HG03108 (cell line): ENCODE measurements around the gene FOSL2.
"Not testable (repeated sequence)": the region's sequence is repeated elsewhere in the genome, so short reads cannot be mapped to it uniquely, and the experiment has no call there.

Experiments
- ATAC-seq: cut with Tn5 transposase; IDR thresholded peaks from one replicate; pipeline ENCODE4 v1.9.1; 2021; ENCODE audit warnings: moderate library complexity; ENCODE audit not compliant: unreplicated experiment

The FOSL2 gene

DNA sequence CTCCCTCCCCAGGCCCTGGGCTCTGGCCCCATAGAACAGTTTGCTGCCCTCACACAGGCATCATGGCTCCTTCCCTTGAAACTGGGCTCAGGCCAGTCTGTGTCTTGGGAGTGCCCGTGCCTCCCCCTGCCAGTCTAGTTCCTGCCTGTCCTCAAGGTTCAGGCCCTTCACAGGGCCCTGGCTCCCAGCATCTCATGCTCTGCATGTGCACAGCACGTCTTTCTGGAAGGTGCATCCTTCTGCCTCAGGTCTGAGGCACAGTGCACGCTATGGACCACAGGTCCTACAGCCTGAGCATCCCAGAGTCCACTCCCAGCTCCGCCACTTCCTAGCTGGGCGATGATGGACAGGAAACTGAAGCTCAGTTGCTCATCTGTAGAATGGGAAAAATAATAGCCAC lies 35.6 kb upstream of the FOSL2 start:
- no peak for ATAC-seq

DNA sequence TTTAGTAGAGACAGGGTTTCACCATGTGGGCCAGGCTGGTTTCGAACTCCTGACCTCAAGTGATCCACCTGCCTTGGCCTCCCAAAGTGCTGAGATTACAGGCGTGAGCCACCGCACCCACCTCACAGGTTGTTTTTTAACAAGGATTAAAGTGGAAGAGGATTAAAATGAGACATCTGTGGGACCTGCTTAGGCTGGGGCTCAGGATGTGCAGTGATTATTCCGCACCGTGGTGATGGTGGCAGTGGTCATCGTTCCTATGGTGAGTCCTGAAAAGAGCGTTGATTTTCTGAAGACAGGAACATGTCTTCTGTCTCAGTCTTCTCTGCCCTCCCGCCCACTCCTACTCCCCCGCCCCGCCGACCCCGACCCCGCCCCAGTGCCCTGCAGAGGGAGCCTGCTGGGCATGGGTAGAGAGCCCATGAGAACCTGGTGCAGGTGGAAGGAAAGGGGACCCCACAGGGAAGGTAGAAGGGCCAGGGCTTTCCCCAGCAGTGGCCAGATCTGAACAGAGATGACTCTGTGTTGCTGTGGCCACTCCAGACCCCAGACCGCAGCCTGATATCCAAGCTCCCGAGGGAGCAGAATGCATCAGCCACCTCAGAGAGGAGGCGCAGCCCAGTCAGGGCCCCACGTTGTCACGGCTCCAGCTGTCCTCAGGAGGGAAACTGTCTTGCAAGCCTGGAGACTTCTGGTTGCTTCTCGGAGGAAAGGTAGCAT lies 34.5 kb upstream of the FOSL2 start:
- ATAC-seq: no peak

DNA sequence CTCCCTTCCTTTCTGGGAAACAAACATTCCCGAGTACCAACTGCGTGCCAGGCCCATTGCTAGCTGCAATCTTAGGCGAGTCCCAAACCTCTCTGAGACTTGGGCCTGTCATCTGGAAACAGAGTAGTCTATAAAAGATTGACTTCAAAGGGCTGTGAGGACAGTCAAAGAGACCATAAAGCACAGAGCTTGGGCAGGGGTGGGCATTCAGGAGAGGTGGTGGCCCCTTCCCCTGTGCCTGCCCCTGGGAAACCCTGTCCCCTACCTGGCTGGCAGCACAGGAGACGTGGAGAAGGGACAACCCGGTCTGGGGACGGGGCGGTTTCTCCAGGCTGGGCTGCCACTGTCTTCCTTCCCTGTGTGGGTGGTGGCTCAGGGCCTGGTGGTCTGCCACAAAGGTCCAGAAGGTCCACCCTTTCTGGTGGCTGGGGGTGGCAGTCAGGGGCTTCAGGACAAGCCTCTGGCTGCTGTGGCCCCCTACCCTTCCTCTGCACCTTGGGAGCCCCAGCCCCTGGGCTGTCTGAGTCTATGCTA lies 33.9 kb upstream of the FOSL2 start:
- ATAC-seq: no peak

DNA sequence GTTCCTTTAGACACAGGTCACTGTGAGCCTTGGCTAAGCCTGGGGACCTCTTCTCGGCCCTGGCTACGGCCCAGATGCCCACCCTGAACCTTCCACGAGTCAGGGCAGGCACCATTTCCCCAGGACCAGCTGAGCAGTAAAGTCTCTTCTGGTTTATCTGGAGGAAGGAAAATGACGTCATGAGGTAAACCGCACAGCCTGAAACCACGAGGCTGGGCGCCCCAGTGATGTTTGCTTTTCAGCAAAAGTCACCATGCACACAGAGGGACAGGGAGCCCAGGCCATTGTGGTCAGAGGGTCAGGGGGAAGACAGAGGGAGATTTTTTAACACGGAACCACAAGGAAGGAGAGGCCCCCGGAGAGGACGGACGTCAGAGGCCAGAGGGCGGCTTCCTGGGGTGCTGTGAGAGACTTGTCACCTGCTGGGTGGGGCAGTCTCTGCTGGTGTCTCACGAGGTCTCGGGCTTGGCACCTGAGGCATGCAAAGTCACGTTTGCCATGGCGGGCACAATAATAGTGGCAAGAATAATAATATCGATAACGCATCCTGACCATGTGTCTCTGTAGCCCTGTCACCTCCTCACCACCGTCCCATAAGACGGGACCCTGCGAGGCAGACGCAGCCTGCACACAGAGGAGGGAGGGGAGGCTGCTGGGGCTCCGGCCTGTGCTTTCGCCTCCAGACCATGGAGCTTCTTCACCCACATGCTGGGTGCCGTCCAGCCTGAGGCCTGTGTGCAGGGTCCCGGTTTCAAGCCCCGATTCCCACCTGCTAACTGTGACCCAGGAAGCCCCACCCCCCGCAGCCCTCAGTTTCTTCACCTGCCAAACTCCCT lies 33.2 kb upstream of the FOSL2 start:
- ATAC-seq: peak; percentile 68

DNA sequence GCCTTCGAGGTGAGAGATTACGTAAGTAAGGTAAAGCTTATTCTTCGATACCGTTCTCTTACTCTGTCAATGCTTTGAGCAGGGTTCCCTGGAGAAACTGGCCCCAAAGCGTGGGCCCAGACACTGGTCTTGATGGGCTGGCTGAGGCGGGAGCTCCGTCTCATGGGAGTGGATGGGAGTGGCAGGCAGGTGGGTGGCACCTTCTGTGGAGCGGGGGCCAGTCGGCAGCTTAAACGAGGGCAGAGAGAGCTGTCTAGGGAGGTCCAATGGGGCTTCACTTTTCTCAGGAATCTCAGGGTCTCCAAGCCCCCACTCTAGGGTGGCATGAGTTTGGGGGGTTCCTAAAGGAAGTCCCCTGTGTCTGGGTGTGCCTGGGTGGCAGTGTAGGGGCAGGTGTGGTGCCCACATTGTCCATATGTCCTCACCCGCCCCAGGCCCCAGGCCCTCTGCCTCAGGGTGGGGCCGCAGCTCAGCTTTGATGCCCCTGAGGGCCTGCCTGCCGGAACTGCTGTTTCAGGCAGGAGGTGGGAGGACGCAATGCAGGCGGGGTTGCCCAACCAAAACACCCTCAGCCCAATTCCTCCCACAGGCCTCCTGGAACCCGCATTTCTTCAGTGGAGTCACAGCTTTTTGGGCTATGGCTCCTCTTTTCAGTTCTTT lies 32.5 kb upstream of the FOSL2 start:
- no peak for ATAC-seq

DNA sequence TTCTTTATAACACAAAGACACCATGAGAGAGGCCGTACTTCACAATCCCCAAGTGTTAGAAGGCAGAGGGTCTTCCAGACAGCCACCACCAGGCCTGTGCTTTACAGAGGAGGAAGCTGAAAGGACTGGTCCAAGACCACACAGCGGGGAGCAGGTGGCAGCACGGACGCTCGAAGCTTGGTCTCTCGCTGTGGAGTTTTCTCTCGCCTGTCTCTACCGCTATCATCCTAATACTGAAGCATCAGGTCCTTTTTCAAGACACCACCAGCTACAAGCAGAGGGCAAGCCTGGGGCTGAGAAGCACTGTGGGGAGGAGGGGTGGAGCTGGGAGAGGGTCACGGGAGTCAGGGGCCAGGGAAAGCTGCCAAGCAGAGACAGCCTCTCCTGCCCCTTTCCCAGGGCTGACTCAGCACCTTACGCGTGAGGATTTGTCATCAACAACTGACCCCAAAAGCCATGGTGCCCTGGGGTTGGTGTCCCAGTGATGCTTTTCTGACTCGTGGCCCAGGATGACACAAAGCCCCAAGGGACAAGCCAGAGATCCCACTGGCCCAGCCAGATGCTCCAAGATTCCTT lies 31.9 kb upstream of the FOSL2 start:
- ATAC-seq: no peak

DNA sequence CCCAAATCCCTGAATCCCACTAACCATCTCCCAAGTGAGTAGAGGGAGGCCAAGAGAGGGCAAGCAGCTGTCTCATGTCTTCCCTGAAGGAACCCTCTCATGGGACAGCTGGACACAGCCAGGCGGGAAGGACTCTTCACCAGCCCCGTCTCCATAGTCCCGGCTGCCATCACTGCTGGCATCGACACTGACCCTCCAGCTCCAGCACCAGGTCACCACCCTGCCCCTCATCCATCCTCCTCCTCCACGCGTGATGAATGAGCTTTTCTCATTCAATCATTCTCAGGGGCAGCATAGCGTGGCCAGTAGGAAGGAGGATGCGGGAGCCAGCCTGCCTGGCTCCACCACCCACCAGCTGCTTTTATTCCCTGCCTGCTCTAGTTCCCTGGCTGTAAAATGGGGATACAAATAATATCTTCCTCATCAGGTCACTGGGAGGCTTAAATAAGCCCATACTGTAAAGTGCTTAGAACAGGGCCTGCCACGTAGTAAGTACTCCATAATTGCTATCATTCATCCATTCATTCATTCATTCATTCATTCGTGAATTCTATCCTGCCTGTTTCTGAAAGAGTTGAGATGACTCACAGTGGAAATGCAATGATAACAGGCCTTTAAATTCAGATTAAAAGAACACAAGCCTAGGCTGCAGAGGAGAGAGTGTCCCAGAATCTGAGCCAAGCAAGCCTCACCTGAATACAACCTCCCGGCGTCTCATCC lies 30.5 kb upstream of the FOSL2 start:
- no peak for ATAC-seq

DNA sequence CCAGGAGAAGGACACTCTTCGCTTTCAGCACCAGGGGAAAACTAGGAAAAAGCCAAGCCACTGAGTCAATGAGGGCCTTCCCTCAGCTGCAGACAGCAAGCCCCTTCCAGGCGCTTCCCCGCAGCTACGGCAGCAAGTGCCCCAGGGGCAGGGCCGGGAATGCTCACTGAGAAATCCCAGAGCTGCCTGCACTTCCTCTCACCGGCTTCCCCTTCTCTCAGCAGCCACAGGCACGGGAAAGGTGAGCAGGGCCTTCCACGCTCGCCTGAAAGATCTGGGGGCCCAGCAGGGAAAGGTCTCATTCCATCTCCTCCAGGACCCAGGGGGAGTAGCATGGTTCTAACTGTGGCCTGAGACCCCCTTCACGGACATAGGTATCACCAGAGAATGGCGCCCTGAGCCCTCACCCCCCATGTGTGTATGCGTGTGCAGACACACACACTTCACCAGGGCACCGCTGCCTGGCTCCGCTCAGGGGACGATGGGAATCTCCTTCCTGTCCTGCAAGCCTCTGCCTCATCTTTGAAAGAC lies 29.6 kb upstream of the FOSL2 start:
- no peak for ATAC-seq

DNA sequence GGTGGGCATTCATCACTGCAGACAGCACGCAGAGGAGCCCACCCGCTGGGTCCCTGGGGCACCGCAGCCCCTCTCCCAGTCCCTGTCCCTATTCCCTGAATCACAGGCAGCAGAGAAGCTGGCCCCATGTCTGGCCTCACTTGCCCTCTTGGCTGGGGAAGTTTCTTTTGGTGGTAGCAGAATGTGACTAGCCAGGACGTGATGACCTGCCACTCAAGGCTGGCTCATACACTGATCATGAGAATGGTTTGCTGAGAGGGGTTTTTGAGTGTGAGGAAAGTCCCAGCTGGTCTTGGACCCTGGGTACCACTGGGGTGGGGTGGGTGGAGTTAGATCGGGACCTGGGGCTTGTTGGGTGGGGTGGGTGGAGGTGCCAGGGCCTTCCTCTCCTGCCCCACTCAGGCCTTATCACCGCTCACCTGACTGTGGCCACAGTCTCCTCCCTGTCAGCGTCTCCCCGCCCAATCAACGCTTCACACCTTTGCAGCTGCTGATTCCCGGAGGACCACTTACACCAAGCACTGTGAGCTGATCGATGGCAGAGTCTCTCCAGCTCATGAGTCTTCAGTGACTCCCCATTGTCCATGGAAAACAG lies 28.9 kb upstream of the FOSL2 start:
- no peak for ATAC-seq

DNA sequence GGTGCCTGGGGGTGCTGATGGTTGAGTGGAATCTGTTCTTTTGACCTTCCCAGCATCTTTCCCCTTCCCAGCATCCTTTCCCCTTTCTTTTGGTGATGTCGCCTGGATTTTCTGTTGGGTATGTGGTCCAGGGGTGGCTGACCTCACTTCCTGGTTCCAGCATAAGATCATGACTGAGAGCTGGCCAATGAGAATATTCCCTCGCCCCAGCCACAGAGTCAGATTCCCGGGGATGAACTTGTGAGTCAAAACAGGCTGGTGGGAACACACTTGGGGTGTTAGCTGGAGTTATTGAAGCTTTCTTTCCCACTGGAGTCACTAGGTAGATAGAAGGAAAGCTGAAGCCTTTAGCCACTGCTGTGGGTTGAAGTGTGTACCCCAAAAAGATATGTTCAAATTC lies 28.0 kb upstream of the FOSL2 start:
- ATAC-seq: no peak

DNA sequence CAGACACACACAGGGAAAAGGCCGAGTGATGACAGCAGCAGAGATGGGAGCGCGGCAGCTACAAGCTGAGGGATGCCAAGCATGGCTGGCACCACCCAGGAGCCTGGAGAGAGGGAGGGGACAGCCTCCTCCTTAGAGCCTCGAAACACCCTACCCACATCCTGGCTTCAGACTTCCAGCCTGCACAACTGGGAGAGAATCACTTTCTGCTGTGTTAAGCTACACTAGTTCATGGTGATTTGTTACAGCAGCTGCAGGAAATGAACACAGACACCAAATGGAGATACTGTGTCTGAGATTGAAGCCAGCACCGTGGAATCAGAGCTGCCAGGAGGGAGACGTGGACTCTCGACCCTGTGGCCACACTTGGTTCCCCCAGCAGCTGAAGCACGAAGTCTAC lies 27.5 kb upstream of the FOSL2 start:
- ATAC-seq: no peak

DNA sequence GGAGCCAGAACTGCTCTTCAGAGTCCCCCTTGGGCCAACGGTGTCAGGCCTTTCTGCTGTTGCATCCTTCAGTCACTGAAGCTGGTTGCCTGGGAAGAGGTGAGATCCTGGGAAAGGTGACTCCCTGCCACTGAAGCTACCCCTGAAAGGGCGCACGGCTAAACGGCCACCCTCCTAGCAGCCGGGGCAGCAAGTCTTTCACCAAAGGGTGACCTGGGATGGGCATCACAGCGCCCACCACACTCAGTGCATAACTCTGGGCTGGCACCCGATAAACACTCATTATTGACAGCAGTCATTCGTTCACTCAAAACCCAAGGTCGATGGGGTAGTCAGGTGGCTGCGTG lies 26.5 kb upstream of the FOSL2 start:
- no peak for ATAC-seq

DNA sequence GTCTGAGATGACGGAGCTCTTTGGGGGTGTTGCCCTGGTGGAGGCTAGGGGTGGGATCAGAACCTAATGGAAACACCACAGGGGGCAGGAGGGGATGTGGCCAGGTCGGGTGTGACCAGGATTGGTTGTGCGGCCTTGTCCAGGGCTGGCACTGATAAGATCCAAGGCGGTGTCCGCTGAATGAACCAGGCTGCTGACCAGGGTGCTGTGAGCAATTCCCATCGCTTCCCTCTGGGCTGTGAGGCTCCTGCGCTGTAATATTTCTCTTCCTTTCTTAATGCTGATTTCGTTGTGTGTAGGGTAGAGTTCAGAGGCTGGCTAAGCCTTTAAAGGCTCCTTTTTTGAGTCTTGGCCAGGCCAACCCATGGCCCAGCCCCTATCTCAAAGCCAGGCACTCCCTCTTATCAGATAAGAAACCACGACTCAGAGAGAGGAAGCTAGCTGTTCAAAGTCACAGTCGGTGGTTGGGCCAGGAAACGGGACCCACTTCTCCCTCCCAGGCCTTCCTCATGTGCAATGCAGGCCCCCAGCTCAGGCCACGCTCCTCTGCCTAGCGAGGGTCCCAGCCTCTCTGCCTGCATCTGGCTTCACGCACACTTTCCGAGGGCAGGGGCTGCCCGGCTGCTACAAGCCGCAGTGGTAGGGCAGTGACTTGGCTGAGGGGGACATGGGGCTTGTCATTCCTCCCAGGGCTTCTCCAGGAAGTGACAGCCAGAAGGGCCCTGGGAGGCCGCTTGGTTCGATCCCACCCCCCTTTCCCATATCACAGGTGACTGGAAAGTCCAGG lies 26.0 kb upstream of the FOSL2 start:
- ATAC-seq: no peak

DNA sequence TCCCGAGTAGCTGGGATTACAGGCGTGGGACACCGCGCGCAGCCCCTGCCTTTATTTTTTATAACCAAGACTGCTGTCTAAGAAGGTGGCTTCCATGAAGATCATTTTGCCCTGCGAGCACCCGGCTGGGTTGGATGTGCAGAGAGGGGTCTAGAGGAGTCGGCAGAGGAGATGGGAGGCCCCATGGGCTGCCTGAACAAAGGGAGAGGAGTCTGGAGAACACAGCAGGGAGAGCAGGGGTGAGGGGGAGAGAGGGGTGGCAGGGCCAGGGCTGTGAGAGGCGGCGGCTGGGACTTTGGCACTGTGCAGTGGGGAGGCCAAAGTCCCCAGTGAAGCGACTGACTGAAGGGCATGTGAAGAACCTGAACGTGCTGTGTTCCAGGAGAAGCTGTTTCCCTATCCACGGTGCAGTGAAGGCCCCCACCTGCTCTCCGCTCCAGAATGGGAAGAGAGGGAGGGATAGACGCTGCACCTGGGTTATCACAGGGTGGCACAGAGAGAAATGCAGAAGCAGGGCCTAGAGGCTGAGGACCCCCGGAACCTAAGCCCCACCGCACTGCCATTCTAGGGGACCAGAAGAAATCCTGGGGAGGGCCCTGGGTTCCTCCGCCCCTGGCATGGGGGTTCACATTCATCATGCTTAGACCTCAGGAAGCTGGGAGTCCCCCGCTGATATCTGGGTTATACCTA lies 24.8 kb upstream of the FOSL2 start:
- no peak for ATAC-seq

DNA sequence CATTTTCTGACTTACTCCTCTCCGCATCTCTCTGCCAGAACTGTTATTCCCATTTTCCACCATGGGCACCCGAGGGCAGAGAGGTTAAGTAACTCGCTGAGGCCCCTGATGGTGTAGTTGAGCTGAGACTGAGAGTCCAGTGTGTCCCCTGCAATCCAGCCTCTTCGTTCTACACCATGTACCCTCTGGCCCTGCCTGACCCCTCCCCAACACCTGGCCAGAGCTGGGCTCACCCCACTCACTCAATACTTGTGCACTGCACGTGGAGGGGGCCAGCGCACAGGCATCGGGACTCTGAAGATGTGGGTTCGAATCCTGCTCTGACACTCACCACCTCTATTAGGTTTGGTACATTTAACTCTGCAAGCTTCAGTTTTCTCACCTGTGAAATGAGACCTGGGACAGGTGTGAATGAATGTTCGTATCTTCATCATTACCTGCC lies 24.3 kb upstream of the FOSL2 start:
- ATAC-seq: no peak

DNA sequence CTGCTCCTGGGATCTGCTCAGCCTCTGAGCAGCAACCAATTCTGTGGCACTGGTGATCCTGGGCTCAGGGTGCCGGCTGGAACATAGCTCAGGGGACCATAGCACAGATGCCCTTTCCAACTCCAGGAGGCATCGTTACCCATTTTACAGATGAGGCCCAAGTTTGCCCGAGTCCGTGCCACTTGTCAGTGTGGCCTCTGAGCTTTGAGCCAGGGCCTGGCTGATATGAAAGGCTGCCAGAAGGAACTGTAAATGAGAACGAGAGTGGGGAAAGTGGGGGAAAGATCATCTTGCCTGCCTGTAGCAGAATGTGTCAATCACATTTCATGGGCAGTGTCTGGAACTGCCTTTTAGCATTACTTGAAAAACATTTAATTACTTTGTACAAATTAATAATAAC lies 23.3 kb upstream of the FOSL2 start:
- no peak for ATAC-seq

DNA sequence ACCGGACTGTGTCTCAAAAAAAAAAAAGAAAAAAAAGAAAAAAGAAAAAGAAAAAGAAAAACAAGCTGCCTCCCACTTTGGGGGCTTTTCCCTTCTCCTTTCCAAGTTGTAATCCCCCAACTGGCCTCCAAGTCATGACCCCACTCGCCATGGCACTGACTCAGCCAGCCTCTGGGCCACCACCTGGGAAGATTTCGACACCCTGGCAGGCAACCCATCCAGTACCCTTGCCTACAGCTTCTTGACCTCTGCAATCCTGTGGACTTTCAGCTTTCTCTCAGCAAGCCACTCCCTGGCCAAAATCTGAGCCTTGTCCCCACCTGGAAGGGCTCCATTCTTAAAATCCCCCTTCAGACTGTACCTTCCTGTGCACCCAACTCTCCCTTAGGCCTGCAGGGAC lies 22.3 kb upstream of the FOSL2 start:
- ATAC-seq: no peak

DNA sequence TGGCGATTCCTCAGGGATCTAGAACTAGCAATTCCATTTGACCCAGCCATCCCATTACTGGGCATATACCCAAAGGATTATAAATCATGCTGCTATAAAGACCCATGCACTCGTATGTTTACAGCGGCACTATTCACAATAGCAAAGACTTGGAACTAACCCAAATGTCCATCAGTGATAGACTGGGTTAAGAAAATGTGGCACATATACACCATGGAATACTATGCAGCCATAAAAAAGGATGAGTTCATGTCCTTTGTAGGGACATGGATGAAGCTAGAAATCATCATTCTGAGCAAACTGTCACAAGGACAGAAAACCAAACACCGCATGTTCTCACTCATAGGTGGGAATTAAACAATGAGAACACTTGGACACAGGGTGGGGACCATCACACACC lies 20.9 kb upstream of the FOSL2 start:
- not testable (repeated sequence) for ATAC-seq

DNA sequence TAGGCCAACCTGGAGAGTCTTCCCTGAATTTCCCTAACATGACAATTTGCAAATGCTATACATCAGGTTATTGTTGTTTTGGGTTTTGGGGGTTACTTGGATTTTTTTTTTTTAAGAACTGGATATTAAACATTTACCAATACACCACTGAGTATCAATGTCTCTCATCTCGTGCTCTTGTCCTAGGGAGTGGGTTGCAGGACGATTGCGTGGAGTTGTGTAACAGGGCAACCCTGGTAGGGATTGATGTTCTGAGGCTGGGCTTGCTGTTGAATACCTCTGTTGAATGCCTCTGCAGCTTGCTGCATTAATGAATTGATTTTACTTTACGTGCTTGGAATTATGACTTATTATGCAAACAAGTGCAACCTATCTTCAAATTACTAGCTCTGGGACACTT lies 18.8 kb upstream of the FOSL2 start:
- no peak for ATAC-seq
